Measurements from ENCODE around the gene RUNX2.

The RUNX2 gene

DNA sequence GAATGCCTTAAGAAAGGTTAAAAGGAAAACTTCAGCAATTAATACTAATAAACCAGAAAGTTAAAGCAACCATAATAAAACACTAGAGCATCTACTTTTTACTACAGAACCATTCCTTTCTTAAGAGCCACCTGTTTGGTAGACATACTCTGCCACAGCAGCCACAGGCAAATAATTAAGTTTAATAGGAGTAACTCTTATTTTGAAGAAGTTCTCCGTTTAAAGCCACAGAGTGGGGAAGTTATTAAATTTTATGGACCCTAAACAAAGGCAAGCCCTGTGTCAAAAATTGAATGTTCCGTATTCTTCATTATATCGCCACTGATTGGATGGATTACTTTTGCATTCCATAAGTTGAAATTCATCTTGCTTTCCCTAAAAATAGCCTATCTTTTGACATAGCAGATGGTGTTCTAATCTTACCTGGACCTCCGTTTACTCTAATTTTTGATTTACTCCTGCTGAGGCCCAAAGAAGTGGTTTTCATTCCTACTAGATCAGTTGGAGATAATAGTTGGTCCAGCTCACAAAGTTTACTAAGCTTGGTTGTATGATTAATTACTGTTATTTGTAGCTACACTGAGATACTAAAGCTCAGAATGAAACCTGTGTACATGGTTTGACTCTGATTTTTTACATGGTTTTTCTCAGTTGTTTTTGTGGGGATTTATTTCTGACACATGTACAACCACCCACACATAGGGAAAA, 190.0 kb downstream of the RUNX2 start:
- DNase-seq, result no peak
- no peaks in the 10 kb centered on the region for H3K9me3 ChIP-seq (ENCODE audit: control insufficient read depth, low read length)
- H3K27me3 ChIP-seq (replicated peaks; ENCODE audit: control insufficient read depth, insufficient read depth, low read length, poor library complexity, severe bottlenecking), result no peaks in the 10 kb centered on the region
- H3K36me3 ChIP-seq (ENCODE audit: control insufficient read depth, insufficient read depth, low read length), result peaks cover 10% of the 10 kb centered on the region
- H3K27ac ChIP-seq (ENCODE audit: insufficient read depth, low read length, poor library complexity, severe bottlenecking), result no peak overlapping the region
- H3K4me3 ChIP-seq (ENCODE audit: insufficient read depth, low read depth, low read length, poor library complexity, severe bottlenecking), result no peak overlapping the region
- H3K4me1 ChIP-seq (ENCODE audit: control insufficient read depth, insufficient read depth, low read length, poor library complexity, severe bottlenecking), result no peaks in the 10 kb centered on the region

GRCh38 chr6:45521226-45521625, 193.1 kb downstream of the RUNX2 start:
- Histone ChIP-seq H3K4me1 (ENCODE audit: control insufficient read depth, insufficient read depth, low read length, poor library complexity, severe bottlenecking) (no peaks in the 10 kb centered on the region), H3K4me3 (ENCODE audit: insufficient read depth, low read depth, low read length, poor library complexity, severe bottlenecking) (no peak overlapping the region), H3K27me3 (replicated peaks; ENCODE audit: control insufficient read depth, insufficient read depth, low read length, poor library complexity, severe bottlenecking) (no peaks in the 10 kb centered on the region), H3K9me3 (ENCODE audit: control insufficient read depth, low read length) (no peaks in the 10 kb centered on the region), H3K36me3 (ENCODE audit: control insufficient read depth, insufficient read depth, low read length) (peaks cover 9% of the 10 kb centered on the region), H3K27ac (ENCODE audit: insufficient read depth, low read length, poor library complexity, severe bottlenecking) (no peak overlapping the region)
- no peak for DNase-seq

DNA sequence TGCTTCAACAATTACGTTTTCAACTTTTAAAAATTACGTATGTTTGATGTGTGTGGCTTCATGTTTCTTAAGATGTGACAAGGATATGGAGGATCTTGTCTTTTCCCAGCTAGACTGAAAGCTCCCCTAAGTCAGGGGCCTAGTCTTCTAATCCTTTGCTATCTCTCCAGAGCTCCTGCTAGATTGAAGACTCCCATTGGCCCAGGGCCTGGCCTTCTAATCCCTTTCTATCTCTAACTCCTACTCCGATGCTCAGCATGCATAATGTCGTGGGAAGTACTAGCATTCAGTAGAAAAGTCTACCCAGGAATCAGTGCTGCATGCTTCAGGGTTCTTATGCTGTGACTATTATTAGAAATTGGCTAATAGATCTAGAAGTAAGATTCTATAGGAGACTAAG, 194.4 kb downstream of the RUNX2 start:
- no peak for DNase-seq
- no peaks in the 10 kb centered on the region for H3K9me3 ChIP-seq (ENCODE audit: control insufficient read depth, low read length)
- no peaks in the 10 kb centered on the region for H3K27me3 ChIP-seq (replicated peaks; ENCODE audit: control insufficient read depth, insufficient read depth, low read length, poor library complexity, severe bottlenecking)
- H3K36me3 ChIP-seq (ENCODE audit: control insufficient read depth, insufficient read depth, low read length), result peaks cover 9% of the 10 kb centered on the region
- no peaks in the 10 kb centered on the region for H3K4me1 ChIP-seq (ENCODE audit: control insufficient read depth, insufficient read depth, low read length, poor library complexity, severe bottlenecking)
- no peak overlapping the region for H3K4me3 ChIP-seq (ENCODE audit: insufficient read depth, low read depth, low read length, poor library complexity, severe bottlenecking)
- H3K27ac ChIP-seq (ENCODE audit: insufficient read depth, low read length, poor library complexity, severe bottlenecking), result no peak overlapping the region

DNA sequence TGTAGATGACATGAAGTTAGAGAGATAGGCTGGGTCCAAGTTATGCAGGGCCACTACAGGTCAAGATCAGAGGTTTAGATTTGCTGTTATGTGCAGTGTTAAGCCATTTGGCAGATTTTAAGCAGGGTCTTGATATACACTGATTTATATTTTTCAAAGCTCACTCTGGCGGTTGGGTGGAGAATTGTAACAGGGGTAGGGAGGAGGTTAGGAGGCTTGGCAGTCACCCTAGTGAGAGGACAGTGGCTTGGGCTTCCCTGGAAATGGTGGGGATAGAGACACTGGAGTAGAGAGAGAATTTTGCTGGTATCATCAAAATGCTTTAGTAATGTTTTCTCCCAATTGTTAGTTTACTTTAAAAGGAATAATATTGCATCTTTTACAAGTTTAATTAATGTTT, 199.1 kb downstream of the RUNX2 start:
- no peak for DNase-seq

GRCh38 chr6:45531999-45532595, 204.0 kb downstream of the RUNX2 start:
- Histone ChIP-seq H3K36me3 (ENCODE audit: control insufficient read depth, insufficient read depth, low read length) (no peaks in the 10 kb centered on the region), H3K27me3 (replicated peaks; ENCODE audit: control insufficient read depth, insufficient read depth, low read length, poor library complexity, severe bottlenecking) (no peaks in the 10 kb centered on the region), H3K4me3 (ENCODE audit: insufficient read depth, low read depth, low read length, poor library complexity, severe bottlenecking) (no peak overlapping the region), H3K27ac (ENCODE audit: insufficient read depth, low read length, poor library complexity, severe bottlenecking) (no peak overlapping the region), H3K4me1 (ENCODE audit: control insufficient read depth, insufficient read depth, low read length, poor library complexity, severe bottlenecking) (no peaks in the 10 kb centered on the region), H3K9me3 (ENCODE audit: control insufficient read depth, low read length) (no peaks in the 10 kb centered on the region)
- DNase-seq, result no peak

More for the DNA sequence above, 199.1 kb downstream of the RUNX2 start:
- Histone ChIP-seq H3K4me1 (ENCODE audit: control insufficient read depth, insufficient read depth, low read length, poor library complexity, severe bottlenecking) (no peaks in the 10 kb centered on the region), H3K4me3 (ENCODE audit: insufficient read depth, low read depth, low read length, poor library complexity, severe bottlenecking) (no peak overlapping the region), H3K27ac (ENCODE audit: insufficient read depth, low read length, poor library complexity, severe bottlenecking) (no peak overlapping the region), H3K36me3 (ENCODE audit: control insufficient read depth, insufficient read depth, low read length) (peaks cover 9% of the 10 kb centered on the region), H3K27me3 (replicated peaks; ENCODE audit: control insufficient read depth, insufficient read depth, low read length, poor library complexity, severe bottlenecking) (no peaks in the 10 kb centered on the region), H3K9me3 (ENCODE audit: control insufficient read depth, low read length) (no peaks in the 10 kb centered on the region)

GRCh38 chr6:45532721-45533210, 204.6 kb downstream of the RUNX2 start:
- no peaks in the 10 kb centered on the region for H3K36me3 ChIP-seq (ENCODE audit: control insufficient read depth, insufficient read depth, low read length)
- H3K27ac ChIP-seq (ENCODE audit: insufficient read depth, low read length, poor library complexity, severe bottlenecking), result no peak overlapping the region
- H3K4me3 ChIP-seq (ENCODE audit: insufficient read depth, low read depth, low read length, poor library complexity, severe bottlenecking), result no peak overlapping the region
- no peak for DNase-seq
- no peaks in the 10 kb centered on the region for H3K9me3 ChIP-seq (ENCODE audit: control insufficient read depth, low read length)
- no peaks in the 10 kb centered on the region for H3K4me1 ChIP-seq (ENCODE audit: control insufficient read depth, insufficient read depth, low read length, poor library complexity, severe bottlenecking)
- no peaks in the 10 kb centered on the region for H3K27me3 ChIP-seq (replicated peaks; ENCODE audit: control insufficient read depth, insufficient read depth, low read length, poor library complexity, severe bottlenecking)

DNA sequence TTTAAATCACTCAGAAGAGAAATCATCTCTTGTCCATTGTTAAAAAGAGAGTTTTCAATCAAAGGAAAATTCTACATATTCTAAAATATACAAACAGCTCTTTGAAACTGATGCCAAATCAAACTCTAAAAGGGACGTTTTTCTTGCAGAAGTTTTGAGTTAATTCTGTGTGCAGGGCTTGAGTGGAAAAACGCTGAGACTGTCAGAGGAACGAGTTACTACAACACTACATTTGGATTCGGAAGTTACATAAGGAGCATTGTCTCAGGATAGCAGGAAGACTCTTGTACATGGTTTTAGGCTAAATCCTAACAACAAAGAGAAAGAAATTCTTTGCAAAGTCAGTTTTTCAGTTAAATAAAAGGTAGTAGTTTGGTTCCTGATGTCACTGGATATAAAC, 205.3 kb downstream of the RUNX2 start:
- Histone ChIP-seq H3K36me3 (ENCODE audit: control insufficient read depth, insufficient read depth, low read length) (no peaks in the 10 kb centered on the region), H3K9me3 (ENCODE audit: control insufficient read depth, low read length) (no peaks in the 10 kb centered on the region), H3K27me3 (replicated peaks; ENCODE audit: control insufficient read depth, insufficient read depth, low read length, poor library complexity, severe bottlenecking) (no peaks in the 10 kb centered on the region), H3K4me3 (ENCODE audit: insufficient read depth, low read depth, low read length, poor library complexity, severe bottlenecking) (no peak overlapping the region), H3K4me1 (ENCODE audit: control insufficient read depth, insufficient read depth, low read length, poor library complexity, severe bottlenecking) (no peaks in the 10 kb centered on the region), H3K27ac (ENCODE audit: insufficient read depth, low read length, poor library complexity, severe bottlenecking) (no peak overlapping the region)
- DNase-seq, result no peak

DNA sequence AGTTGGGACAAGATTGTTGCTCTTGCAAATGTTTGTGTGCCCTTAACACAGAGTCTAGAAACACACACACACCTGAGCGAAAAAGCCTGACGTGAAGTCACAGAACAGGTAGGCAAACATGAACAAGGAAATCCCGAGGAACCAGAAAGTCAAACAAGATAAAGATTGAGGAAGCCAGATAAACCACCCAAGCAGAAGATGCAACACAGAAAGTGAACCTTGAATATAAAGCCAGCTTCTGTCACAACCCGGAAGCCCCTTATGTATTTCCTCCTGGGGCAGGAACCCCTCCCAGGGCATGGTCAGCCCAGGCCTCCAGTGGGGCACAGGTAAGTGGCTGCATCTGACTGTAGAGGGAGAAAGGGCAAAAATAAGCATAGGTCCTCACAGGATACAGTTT, 207.8 kb downstream of the RUNX2 start:
- no peak for DNase-seq
- Histone ChIP-seq H3K36me3 (ENCODE audit: control insufficient read depth, insufficient read depth, low read length) (no peaks in the 10 kb centered on the region), H3K4me1 (ENCODE audit: control insufficient read depth, insufficient read depth, low read length, poor library complexity, severe bottlenecking) (no peaks in the 10 kb centered on the region), H3K9me3 (ENCODE audit: control insufficient read depth, low read length) (no peaks in the 10 kb centered on the region), H3K27ac (ENCODE audit: insufficient read depth, low read length, poor library complexity, severe bottlenecking) (no peak overlapping the region), H3K4me3 (ENCODE audit: insufficient read depth, low read depth, low read length, poor library complexity, severe bottlenecking) (no peak overlapping the region), H3K27me3 (replicated peaks; ENCODE audit: control insufficient read depth, insufficient read depth, low read length, poor library complexity, severe bottlenecking) (no peaks in the 10 kb centered on the region)

DNA sequence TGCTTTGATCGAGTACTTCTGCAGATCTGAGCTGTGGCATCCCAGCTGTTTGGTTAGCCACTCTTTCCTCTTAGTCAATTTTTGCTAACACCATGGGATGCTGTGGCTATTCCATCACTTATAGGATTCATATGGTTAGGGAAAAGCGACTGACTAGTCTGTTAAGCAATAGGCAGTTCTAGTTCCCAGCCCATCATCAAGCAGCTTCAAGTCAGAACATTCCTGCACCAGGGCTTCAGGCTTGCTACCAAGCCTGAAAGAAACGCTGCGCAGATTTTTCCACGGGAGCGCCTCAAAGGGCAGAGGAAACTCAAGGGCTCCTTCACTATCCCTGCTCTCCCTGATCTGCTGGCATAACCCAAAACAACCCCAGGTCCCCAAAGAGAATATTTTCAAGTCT, 209.4 kb downstream of the RUNX2 start:
- no peaks in the 10 kb centered on the region for H3K36me3 ChIP-seq (ENCODE audit: control insufficient read depth, insufficient read depth, low read length)
- no peak overlapping the region for H3K4me3 ChIP-seq (ENCODE audit: insufficient read depth, low read depth, low read length, poor library complexity, severe bottlenecking)
- peaks cover 2% of the 10 kb centered on the region for H3K4me1 ChIP-seq (ENCODE audit: control insufficient read depth, insufficient read depth, low read length, poor library complexity, severe bottlenecking)
- no peaks in the 10 kb centered on the region for H3K9me3 ChIP-seq (ENCODE audit: control insufficient read depth, low read length)
- no peaks in the 10 kb centered on the region for H3K27me3 ChIP-seq (replicated peaks; ENCODE audit: control insufficient read depth, insufficient read depth, low read length, poor library complexity, severe bottlenecking)
- H3K27ac ChIP-seq (ENCODE audit: insufficient read depth, low read length, poor library complexity, severe bottlenecking), result no peak overlapping the region
- DNase-seq, result no peak

DNA sequence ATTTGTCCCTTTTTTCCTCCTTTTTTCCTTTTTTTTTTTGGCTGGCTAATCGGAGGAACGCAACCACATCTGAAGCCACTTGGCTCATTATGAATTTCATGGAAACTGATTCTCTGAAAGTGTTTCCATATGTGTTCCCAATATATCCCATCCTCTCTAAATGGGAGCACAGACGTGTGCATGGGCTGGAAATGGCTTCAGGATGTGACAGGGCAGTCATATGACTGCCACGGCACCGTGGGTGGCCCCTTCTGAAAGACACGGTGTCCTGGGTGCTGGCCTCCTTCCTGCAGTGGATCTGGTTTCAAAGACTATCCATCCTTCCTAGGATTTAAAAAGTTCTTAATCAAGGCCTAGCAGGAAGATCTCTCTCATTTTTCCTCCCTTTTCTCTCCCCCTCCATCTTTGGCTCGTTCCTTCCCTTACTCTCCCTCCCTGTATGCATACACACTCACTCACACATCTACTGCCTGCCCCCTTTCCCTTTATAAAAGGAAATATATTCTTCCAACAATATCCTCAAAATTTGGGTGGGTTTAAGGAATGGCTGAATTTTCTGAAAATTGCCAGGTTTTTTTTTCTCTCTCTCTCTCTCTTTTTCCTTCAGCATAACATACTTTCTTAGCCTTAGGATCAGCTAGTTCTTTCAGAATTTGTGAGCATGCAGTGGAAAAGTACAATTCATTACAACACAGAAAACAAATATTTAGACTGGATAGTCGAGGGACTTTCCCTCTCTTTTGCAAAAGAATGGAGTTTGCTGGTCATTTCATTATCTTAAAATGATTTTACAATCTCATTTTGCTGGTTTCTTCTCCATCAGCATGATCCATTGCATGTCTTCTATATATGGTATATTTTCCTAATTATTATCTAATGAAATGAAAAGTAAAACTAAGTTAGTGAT, 210.8 kb downstream of the RUNX2 start:
- H3K36me3 ChIP-seq (ENCODE audit: control insufficient read depth, insufficient read depth, low read length), result no peaks in the 10 kb centered on the region
- H3K27me3 ChIP-seq (replicated peaks; ENCODE audit: control insufficient read depth, insufficient read depth, low read length, poor library complexity, severe bottlenecking), result no peaks in the 10 kb centered on the region
- DNase-seq, result no peak
- H3K27ac ChIP-seq (ENCODE audit: insufficient read depth, low read length, poor library complexity, severe bottlenecking), result no peak overlapping the region
- H3K4me3 ChIP-seq (ENCODE audit: insufficient read depth, low read depth, low read length, poor library complexity, severe bottlenecking), result no peak overlapping the region
- H3K4me1 ChIP-seq (ENCODE audit: control insufficient read depth, insufficient read depth, low read length, poor library complexity, severe bottlenecking), result peaks cover 2% of the 10 kb centered on the region
- H3K9me3 ChIP-seq (ENCODE audit: control insufficient read depth, low read length), result no peaks in the 10 kb centered on the region
